HG03135 (cell line): Measurements from ENCODE around the gene ARMH3.

Experiments used
- ATAC-seq: cut with Tn5 transposase; IDR thresholded peaks from one replicate; pipeline ENCODE4 v1.9.1; 2021; ENCODE audit warnings: mild to moderate bottlenecking, moderate library complexity; ENCODE audit not compliant: unreplicated experiment

Gene ARMH3

DNA sequence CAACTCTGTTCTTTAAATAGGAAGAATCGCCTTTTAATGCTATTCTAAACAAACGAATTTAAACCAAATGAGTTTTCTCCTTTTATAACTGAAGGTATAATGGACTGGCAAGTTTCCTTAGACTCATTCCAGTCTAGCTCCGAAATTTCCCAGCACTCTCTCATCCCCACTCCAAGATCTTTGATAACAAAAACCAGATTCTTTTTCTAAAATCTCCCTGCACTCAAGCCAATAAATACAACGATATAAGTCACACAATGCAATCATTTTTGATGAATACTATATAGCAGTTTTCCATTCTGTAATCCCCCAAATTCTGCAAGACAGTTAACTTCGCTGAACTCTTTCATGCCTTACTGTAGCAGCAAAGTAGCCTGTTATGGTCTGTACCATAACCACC lies 239.6 kb downstream of the ARMH3 start:
- no peak for ATAC-seq

DNA sequence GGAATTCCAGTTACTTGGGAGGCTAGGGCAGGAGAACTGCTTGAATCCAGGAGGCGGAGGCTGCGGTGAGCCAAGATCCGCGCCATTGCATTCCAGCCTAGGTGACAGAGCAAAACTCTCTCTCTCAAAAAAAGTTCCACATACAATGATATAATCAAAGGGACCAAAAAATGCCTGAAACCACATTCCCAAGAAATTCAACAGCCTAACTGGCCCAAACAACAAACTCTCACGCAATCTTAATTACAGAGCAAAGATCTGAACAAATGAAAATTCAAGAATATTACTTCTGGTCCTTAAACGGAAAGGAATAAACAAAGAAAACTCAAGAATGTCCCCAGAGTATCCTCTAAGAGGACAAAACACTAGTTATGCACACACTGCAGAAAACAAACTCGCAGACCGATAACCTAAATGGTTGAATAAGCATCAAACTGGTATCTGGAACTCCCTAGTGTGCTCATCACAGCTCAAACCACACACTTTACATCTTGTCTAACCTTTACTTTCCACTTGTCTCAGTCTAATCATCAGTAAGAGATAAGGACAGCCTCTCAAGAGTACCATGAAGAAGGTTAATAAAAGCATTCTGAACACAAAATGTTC lies 241.4 kb downstream of the ARMH3 start:
- no peak for ATAC-seq

GRCh38 chr10:101812606-101813005 lies 243.4 kb downstream of the ARMH3 start:
- no peak for ATAC-seq

GRCh38 chr10:101807158-101807557 lies 248.8 kb downstream of the ARMH3 start:
- no peak for ATAC-seq

- ATAC-seq, result no peak
Measured at GRCh38 chr10:101803511-101803910, 252.5 kb downstream of the ARMH3 start.

DNA sequence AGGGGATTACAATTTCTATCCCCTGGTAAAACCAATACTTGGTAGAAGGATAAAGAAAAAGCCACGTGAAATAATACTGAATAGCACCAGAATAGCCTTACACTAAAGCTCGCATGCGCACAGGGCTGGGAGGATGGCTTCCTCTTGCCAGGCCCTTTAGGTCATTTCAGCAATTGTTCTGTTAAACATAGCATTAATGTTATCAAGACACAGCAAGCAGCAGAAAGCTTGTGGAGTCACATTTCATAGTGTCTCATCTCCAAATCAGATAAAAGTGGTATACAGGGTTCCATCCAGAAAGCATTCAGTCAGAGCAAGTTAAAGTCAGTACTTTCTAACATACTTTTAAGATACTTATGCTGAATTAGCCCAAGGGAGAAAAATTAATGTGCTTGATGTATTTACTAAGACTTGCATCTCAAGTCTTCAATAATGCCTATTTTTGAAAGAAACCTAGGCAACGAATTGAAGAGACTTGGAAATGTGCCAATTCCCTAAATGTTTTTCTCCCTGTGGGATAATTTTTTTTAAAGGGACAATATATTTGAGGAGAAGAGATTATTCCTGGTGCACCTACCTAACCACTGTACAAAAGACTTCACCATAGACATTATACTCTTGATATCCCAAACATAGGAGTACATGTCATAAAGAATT lies 258.4 kb downstream of the ARMH3 start:
- no peak for ATAC-seq
